GM18868 (cell line): Measurements from ENCODE around the gene PSAPL1.

Source experiments
- ATAC-seq: cut with Tn5 transposase; IDR thresholded peaks from one replicate; pipeline ENCODE4 v1.9.1; 2021; ENCODE audit warnings: mild to moderate bottlenecking, moderate library complexity; ENCODE audit not compliant: unreplicated experiment

Gene PSAPL1

DNA sequence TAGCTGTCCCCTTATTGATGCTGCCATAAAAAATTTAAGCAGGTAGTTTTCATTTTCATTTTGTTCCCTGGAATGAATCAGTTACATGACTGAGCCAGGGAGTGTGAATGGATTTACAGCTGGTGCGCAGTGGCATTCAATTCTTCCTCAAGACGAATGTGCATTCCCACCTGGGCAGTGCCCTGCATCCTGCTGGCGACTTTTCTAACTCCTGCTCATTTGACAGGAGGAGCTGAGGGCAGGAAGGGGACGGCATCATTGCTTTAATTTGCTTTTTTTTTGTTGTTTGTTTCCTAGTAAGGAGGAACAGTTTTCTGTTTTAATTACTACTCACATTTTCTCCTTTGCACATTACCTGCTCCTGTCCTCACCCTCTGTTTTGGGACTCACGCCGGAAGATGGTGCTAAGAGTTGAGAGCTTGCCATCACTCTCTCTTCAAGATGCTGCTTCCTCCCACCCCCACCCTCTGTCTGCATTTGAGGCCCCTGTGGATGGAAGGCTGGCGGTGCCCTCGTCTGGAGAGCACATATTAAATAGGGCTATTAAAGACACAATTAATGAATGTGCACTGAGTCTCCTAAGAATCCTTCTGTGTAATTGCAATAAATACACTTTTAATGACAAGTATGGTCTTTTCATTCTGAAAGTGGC is 35.8 kb downstream of the PSAPL1 start:
- ATAC-seq = no peak

DNA sequence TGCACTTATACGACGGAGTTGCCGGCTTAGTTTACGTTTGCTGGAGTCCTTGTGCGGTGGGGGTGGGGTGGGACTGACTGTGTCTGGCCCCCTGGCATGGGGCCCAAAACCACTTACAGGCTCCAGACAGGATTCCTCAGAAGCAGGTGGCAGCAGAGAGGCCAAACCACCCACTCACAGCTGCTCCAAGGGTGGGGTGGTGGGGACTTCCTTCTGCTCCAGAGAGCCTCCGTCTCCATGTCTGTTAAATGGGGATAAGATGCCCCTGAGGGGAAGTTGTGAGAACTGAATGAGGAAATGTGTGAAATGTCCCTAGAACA is 36.7 kb downstream of the PSAPL1 start:
- ATAC-seq = no peak

DNA sequence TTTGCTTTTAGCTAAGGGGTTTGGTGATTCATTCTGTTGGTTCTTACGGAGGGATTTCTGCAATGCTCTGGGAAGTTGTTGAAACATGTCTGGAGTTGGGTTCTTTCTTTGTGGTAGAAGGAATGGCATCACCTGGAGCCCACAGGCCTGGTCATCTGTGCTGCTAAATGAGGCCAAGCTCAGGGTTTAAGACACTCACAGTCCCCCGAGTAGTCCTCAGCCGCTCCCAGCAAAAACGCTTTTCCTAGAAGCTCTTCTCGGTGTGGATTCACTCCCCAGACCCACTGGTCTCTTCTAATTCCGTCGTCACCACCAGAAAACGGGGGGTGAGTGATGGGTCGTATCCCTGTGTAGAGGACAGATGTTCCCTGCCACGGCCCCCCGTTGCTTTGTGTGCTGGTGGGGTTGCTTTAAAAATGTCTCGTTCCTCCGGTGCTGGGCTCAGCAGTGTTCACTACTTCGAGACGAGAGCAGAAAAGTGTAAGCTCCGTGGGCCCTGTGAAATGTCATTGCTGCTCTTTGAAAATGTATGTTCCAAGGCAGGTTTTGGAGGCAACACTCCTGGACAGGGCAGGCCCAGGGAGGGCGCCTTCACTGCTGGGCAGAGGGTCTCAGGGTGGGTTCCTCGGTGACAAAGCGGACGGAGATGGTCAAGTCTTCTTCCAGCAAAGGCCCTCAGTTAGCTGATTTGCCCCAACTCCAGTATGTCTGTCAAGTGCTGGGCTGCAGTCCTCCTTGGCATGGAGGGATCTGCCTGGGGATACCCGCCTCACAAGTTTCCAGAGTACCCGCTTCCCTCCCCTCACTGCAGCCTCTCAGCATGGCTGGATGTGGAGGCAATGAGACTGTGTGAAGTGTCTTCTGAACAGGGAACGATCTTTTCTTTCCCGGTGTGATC is 37.3 kb downstream of the PSAPL1 start:
- no peak for ATAC-seq

DNA sequence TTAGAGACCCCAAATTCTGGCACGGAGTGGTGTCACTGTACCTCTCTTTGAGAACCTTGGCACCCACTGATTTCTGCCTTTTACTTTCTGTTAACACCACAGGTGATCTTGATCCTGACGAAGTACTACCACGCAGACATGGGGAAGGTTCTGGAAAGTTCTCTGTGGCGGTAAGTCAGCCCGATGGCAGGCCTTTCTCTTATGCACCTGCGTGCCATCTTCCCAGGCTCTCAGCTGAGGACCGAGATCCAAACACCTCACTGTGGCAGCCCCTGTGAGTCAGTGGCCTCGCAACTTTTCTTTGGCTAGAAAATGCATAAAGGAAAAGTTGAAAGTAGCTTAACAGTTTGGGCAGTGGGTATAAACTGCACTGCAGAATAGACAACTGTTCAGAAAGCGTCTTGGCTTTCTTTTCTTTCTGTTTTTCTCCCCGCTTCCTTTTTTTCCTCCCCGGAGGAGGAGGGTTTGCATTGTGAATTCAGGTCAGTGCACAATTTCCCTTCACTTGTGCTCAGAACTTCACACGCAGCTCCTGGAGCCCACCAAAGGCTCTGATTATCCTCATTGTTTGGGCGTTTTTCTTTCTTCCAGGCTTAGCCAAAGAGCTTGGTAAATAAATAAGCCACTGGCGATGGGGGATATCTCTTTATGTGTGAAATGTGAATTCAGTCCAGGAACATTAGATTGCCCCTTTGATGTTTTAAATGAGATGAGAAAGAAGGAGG is 38.4 kb downstream of the PSAPL1 start:
- ATAC-seq = no peak

DNA sequence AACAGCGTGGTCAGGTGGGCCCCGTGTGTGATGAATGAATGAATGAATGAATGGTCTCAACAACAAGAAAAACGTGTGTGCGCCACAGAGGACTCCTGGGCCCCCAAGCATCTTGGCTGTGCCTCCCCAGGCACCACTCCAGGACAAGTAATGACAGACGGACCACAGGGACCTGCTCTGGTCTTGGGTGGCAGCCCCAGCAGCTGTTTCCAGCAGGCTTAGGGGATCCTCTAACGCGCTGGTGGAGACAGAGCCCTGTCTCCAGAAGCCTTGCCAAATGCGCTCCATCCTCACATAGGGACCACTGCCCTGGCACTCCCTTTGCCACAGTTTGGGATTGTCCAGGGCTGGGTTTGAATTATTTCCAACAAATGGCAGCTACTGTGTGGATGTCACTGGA is 39.1 kb downstream of the PSAPL1 start:
- no peak for ATAC-seq

DNA sequence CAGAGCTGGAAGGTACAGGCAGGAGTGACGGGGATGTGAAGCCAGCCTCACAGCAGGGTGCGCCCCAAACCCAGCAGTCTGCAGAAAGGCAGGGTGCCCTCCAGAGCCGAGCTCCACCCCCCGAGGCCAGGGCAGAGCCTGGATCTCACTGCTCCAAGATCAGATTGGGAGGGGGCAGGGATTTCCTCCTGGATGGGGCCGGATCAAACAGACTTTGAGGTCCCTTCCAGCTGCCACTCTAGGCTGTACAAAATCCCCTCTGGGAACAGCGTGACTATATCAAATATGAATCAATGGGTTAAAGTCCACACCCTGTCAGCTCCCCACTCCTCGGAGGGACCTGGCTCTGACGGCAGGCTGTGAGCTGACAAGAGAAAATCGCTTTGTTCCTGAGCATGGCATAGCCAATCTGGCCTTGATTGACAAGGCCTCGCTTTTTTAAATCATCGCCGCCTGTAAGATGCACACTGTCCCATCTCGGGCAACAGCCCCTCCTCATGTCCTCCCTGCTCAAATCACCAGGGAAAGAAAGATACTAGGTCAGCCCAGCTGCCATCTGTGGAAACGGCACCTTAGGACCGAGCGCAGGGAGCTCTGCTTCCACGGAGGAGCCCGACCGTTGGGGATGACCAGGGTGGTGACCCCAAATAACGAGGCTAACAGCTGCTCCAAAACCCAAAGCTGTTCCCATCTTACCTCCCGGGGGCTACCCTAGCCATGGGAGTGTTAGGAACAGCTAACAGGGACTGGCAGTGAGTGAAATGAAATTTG is 39.9 kb downstream of the PSAPL1 start:
- ATAC-seq = no peak

DNA sequence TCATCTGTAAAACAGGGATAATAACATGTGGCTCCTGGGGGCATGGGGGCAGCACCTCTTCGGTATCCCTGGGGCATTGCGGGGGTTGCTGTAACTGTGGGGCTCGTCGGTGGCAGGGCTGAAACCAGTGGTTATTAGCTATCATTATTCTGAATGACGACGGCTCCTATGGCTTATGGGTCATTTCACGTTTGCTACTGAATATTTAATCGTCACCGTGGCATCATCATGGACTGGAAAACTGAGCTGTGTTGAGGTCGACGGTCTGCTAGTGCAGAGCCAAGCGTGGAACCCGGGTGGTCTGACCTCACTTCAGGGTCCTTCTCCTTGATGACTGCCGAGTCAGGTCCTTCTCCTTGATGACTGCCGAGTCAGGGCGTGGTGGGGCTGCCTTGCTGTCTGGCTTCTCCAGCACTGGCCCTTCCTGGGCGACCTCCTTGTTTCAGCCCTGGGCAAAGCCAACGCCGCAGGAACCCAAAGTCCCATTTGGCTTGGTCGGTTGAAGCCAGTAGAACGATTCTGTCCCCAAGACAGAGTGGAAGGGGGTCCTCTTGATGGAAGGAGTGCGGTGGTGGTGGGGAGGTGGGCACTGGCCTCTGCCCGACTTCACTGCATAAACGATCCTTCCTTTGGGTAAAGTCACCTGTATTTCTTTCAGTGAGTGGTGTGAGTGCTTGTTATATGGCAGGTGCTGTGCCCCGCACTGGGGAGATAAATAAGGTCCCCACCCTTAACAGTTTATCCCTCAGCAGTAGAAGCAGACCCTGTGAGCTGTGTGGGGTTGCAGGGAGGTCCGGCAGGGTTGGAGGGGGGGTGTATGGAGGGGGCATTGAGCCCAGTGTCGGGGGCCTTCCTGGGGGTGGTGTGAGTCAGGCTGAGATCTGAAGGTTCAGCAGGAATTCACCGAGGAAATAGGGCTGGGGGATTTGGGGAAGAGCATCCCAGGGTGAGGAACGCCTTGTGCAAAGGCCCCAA is 40.8 kb downstream of the PSAPL1 start:
- ATAC-seq = no peak

DNA sequence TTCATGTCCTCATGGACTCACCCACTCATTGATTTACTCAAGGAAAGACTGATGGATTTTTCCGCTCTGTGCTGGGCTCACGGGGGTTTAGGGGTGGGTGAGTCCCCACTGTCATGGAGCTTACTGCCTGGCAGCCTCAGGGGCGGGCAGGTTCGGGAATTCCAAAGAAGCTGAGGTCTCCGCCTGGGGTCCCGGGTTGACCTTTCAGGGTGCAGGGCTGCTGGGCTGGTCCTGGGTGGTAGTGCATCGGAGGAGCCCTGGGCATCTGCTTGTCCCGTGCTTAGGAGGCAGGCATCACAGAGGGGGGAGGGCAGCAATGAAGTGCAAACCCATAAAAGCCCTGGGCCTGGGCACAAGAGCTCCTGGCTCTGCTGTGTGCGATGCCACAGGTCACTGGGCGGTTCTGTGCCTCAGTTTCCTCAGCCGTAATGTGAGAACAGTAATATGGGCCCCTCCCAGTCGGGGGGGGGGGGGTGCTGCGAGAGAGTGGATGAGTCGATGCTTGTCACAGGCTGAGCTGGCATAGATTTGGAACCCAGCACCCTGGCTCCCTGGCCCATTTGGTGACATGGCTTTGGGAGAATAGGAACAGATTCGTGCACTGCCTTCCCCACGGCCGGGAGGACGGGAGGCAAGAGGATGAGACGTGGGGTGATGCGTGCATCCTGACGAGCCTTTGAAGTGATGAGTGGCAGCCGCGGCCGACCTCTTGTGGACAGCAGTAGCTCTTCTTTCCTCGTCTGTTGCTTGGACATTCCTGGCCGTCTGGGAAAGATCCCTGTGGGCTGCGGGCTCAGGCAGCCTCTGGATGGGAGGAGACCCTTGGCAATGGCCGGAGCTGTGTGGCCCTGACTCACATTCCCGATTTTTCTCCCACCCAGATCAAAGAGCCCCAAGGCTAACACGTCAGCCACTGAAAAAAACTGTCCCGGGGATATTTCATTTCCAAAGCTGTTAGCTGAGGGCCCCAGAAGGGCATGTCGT is 42.0 kb downstream of the PSAPL1 start:
- no peak for ATAC-seq

DNA sequence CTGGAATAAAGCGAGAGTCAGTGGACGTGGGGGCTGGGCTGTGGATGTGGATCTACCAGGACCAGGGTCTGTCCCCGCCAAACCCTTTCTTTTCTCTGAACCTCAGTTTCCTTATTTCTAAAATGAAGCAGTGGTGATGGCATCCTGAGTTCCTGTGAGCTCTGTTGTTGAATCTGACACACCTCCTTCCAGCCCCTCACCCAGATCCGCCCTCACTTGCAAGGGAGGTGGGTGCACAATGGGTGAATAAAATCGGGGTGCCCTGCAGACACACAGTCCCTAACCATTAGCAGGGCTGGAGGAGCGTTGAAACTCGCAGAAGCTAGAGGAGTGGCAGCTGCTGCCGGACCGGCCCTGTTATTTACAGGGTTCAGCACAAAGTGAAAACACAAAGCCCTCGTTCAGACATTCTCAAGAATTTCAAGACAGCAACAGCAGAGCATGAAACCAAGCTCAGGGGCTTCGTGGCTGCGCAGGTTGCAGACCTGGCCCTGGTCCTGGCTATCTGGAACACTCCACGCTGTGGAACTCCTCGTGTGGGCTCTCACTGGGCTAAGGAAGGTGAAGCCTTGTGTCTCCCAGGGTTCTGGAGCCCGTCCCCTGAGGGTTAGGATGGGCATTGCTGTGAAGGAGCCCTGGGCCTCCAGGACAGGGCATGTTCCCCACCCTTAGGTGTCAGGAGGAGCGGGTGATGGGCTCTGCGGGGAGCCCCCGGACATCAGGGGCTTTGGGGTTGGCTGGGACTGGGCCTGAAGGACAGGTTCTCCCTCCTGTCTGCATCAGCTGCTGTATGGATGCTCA is 42.9 kb downstream of the PSAPL1 start:
- ATAC-seq = no peak

DNA sequence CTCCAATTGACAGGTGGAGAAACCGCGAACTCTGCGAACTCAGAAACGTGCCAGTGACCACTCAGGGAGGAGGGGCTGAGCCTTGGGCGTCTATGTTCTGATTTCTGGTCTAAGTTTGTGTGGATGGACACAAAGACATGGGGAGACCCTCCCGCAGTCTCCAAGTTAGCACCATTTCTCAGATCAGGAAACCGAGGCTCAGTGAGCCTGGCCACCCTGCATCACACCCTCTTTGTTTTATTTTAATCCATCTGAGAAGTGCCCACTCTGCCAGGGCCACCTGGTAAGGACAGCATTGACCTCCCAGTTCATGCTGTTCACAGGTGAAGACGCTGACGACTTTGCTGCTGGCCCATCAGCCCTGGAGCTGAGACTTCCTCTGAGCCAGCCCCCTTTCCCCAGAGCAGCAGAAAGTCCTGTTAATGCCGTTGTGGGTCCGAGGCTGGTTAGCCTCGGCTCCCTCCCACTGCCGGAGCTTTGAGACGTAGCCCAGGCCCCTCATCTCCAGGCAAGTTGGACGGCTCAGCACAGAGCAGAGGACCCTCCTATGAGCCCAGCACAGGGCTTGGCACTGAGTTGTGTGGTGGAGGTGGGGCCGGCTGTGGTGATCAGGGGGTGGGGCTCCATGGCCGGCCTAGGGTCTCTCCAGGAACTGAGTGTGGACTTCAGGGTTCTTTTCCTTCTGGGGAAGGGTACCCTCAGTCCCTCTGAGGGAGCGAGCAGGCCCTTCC is 43.7 kb downstream of the PSAPL1 start:
- ATAC-seq = no peak

DNA sequence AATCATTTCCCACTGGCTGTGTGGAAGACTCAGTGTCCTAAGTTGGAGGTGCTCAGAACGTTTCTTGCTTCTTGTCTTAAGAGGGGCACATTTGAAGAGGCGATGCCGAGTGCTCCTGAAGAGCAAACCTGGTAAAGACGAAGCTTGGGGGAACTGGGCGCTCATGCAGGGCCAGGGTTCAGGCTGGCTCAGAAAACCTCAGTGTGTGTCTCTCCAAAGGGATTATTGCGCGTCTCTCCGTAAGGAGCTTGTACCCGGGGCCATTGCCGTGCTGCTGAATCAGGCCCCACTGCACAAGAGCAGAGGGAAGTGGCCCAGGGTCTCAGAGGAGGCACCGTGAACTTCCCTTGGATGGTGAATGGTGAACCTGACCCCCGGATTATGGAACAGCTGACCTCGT is 44.4 kb downstream of the PSAPL1 start:
- ATAC-seq = no peak

DNA sequence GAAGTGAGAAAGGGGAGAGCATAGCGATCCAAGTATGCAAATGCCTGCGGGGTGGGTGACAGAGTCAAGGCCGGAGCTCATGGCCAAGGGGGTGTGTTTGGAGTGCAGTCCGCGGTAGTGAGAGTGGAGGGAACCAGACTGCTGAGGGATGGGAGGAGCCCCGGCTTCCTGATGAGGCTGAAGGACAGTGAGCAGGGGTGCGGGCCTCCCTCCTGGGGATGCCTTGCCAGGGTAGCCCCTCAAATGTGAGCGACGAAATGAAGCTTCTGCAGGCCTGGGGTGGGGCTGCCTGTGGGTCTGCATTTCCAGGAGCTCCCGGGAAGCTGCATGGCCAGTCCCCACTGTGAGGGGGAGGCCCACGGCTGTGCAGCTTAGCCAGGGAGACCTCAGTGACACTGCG is 45.0 kb downstream of the PSAPL1 start:
- no peak for ATAC-seq

DNA sequence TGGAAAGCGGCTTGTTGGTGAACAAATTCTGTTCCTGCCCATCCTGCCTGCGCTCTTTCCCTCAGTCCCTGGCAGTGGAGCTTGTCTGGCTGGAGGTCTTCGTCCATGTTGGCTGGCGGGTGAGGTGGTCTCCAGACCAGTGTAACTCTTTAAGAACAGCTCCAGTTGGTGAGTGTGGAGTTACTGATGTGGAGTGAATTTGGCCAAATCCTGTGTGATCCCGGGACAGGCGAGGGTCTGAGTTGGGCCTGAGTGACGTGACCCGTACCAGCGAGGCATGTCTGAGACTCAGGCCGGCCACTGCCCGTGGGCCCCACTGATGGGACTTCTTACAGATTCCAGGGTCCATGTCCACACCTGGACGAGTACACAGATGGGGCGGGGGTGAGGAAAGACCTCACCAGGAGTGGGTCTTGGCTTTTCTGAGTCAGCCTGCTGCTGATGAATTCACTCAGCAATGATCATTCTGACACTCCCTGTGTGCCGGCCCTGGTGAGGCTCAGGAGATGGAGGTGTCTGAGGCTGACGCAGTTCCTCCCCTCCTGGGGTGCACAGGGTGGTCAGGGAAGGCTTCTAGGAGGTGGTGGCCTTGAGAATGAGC is 45.5 kb downstream of the PSAPL1 start:
- no peak for ATAC-seq

DNA sequence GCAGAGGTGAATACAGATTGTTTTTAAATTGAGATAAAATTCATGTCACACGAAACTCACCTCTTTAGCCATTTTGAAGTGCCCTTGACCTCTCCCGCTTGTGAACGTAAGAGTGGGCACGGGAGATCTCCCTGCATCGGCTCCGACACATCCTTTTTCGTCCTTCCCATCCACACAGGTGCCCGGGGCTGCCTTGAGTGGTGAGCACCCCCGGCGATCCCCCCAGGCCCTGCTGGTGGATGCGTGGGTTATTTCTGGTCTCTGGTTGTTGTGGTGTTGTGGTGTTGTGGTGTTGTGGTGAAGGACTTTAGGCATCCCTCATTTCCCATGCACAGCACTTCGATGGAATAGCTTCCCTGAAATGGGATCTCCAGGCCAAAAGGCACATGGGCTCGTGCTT is 46.1 kb downstream of the PSAPL1 start:
- ATAC-seq = no peak

DNA sequence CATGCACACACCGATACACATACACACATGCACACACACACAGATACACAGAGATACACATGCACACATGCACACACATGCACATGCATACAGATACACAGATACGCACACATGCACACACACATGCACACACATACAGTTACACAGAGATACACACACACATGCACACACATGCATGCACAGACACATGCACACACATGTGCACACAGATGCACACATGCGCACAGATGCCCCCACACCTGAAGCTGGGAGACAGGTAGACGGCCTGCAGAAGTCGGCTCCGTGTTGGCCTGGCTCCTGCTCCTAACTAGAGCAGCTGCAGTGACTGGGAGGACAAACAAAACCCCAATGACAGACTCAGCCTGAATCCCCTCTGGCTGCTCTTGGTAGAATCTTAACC is 46.8 kb downstream of the PSAPL1 start:
- no peak for ATAC-seq

DNA sequence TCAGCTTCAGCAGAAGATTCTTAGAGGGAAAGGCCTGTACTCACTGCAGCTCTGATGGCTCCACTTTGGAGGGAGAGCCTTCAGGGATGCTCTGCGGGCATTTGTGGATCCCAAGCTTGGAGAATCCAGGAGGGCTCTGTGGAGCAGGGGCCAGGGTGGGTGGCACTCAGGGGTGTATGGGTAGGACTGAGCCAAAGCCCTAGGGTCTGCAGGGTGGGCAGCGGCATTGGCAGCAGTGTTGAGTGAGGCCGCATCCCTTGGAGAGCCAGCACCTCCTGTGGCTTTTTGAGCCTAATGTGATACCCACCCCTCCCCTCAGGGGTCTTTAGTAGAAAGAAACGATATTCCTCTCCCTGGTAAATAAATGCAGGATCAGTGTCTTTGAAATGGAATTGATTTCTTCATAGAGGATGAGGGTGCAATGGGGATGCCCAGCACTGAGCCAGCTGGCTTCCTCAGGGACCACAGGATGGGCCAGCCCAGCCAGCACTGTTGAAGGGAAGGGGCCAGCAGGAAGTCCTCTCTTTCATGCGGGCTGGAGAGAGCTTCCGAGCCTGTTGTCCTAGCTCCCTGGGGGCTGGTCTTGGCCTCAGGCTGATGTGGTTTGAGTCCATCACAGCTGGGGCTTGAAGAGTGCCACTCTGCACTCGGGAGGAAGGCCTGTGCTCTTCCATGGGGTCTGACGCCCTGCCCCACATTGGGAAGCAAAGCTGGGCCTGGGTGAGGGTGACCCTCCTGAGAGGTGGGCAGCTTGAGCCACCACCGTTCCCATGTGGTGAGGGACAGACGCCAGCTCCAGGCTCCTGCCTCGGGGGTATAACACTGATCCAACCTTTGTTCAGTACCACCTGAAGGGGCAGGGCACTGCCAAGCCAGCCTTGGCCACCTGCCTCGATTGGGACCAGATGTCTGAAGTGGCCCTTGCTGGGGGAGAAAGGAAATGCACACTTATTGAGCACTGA is 49.5 kb downstream of the PSAPL1 start:
- ATAC-seq = no peak
